Mammary epithelial cell (primary cell): Measurements from ENCODE around the gene SPANXN5.
"Not testable (repeated sequence)": the region's sequence is repeated elsewhere in the genome, so short reads cannot be mapped to it uniquely, and the experiment has no call there.

Experiments used
- EZH2 ChIP-seq: IDR thresholded peaks from 2 replicates; pipeline ENCODE4 v1.6.1; 2012; ENCODE audit warnings: low read length, inconsistent platforms, borderline replicate concordance
- TF ChIP-seq, protein P1 (sequence below), 2 donors: IDR thresholded peaks in 1 of 2; conservative IDR thresholded peaks in 1 of 2; 2 replicates each; pipeline ENCODE4 v1.5.1; 2011 to 2012; ENCODE audit warnings: inconsistent platforms in 2 of 2, low read length in 2 of 2, mild to moderate bottlenecking in 2 of 2, control low read depth in 1 of 2, low read depth in 1 of 2; ENCODE audit not compliant: insufficient read depth in 1 of 2; ENCODE audit errors: extremely low read depth in 1 of 2

GRCh38 chrX:52773504-52773903 is 23.7 kb downstream of the SPANXN5 start:
- not testable (repeated sequence) for TF ChIP-seq EZH2
- TF ChIP-seq, protein P1, sequence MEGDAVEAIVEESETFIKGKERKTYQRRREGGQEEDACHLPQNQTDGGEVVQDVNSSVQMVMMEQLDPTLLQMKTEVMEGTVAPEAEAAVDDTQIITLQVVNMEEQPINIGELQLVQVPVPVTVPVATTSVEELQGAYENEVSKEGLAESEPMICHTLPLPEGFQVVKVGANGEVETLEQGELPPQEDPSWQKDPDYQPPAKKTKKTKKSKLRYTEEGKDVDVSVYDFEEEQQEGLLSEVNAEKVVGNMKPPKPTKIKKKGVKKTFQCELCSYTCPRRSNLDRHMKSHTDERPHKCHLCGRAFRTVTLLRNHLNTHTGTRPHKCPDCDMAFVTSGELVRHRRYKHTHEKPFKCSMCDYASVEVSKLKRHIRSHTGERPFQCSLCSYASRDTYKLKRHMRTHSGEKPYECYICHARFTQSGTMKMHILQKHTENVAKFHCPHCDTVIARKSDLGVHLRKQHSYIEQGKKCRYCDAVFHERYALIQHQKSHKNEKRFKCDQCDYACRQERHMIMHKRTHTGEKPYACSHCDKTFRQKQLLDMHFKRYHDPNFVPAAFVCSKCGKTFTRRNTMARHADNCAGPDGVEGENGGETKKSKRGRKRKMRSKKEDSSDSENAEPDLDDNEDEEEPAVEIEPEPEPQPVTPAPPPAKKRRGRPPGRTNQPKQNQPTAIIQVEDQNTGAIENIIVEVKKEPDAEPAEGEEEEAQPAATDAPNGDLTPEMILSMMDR (conservative IDR thresholded peaks at IDR 0.05 in 1 of 2, IDR thresholded peaks at IDR 0.05 in 1 of 2; ENCODE audit: extremely low read depth in 1 of 2, insufficient read depth in 1 of 2, low read depth in 1 of 2, low read length in 2 of 2) = not testable (repeated sequence)
